Colonic mucosa (tissue), 4 donors: Measurements from ENCODE around the gene STARD3. TPM values are rescaled to one million over a fixed set of nuclear protein-coding genes. Genes with fewer than 3 reads are reported as not detected.
A peak's percentile ranks its signal among the peaks of the same experiment; 100 is the strongest.

Source experiments
- DNase-seq: peaks from one replicate; pipeline ENCODE4 v3.0.0-alpha.2; 2020
- H3K27ac ChIP-seq: fragments of 200-600 bp; one replicate; pipeline ENCODE4 v1.8.0; 2021
- H3K27me3 ChIP-seq: fragments of 200-600 bp; one replicate; pipeline ENCODE4 v1.8.0; 2021
- H3K36me3 ChIP-seq: fragments of 200-600 bp; one replicate; pipeline ENCODE4 v1.8.0; 2021
- H3K4me1 ChIP-seq: fragments of 200-600 bp; one replicate; pipeline ENCODE4 v1.8.0; 2021; ENCODE audit warnings: mild to moderate bottlenecking
- H3K4me3 ChIP-seq: fragments of 200-600 bp; one replicate; pipeline ENCODE4 v1.8.0; 2021
- H3K9ac ChIP-seq, 2 donors: one replicate each; pipeline ENCODE4 v1.7.0; 2013; ENCODE audit warnings: control low read depth in 2 of 2, low read depth in 2 of 2, low read length in 2 of 2
- H3K9me3 ChIP-seq: fragments of 200-600 bp; one replicate; pipeline ENCODE4 v1.8.0; 2021
- intact Hi-C: fragments of 100-400 bp; cut with DNase I; formaldehyde crosslinking; loops from one replicate; pipeline ENCODE4 v1.14.1; 2022
- total RNA-seq, 2 donors: library from RNA; stranded (reverse); fragmentation: NEBNext Ultra II Directional in 1 of 2; extraction: Animal tissue kit (Norgen Biotek cat#: 25700) in 1 of 2; gene quantifications; one replicate each; pipeline ENCODE4 v1.2.1, GENCODE V29; 2021
- TF ChIP-seq, protein P1 (sequence below): fragments of 200-600 bp; IDR thresholded peaks from one replicate; pipeline ENCODE4 v1.8.0; 2022; ENCODE audit warnings: antibody characterized with exemption, mild to moderate bottlenecking
- donor health status: healthy.
- donor health status: DM: no; HTN: no; CAD: no.
- donor health status: DM: no; HTN: no; CAD: no.

Gene STARD3
- total RNA-seq, 2 donors from 2014 or later = 30.0 to 41.3 TPM

- Histone ChIP-seq H3K4me1 (peaks cover 31% of the 10 kb centered on the region), H3K27ac (peak overlapping the region; percentile 72), H3K4me3 (no peak overlapping the region), H3K27me3 (no peaks in the 10 kb centered on the region), H3K36me3 (no peaks in the 10 kb centered on the region), H3K9ac (peak overlapping the region in 1 of 2 donors; percentile 93), H3K9me3 (no peaks in the 10 kb centered on the region)
- no peak for DNase-seq
- intact Hi-C loops = no loop called here
- TF ChIP-seq, protein P1, sequence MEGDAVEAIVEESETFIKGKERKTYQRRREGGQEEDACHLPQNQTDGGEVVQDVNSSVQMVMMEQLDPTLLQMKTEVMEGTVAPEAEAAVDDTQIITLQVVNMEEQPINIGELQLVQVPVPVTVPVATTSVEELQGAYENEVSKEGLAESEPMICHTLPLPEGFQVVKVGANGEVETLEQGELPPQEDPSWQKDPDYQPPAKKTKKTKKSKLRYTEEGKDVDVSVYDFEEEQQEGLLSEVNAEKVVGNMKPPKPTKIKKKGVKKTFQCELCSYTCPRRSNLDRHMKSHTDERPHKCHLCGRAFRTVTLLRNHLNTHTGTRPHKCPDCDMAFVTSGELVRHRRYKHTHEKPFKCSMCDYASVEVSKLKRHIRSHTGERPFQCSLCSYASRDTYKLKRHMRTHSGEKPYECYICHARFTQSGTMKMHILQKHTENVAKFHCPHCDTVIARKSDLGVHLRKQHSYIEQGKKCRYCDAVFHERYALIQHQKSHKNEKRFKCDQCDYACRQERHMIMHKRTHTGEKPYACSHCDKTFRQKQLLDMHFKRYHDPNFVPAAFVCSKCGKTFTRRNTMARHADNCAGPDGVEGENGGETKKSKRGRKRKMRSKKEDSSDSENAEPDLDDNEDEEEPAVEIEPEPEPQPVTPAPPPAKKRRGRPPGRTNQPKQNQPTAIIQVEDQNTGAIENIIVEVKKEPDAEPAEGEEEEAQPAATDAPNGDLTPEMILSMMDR = peak; percentile 70
Measured at GRCh38 chr17:39634384-39634871, 2.5 kb upstream of the STARD3 start.

DNA sequence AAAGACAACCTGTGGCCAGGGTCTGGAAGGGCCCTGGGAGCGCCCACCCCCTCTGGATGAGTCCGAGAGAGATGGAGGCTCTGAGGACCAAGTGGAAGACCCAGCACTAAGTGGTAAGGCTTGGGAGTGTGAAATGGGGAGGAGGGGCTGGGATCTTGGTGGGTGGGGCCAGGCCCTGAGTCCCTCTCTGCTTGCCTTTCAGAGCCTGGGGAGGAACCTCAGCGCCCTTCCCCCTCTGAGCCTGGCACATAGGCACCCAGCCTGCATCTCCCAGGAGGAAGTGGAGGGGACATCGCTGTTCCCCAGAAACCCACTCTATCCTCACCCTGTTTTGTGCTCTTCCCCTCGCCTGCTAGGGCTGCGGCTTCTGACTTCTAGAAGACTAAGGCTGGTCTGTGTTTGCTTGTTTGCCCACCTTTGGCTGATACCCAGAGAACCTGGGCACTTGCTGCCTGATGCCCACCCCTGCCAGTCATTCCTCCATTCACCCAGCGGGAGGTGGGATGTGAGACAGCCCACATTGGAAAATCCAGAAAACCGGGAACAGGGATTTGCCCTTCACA, 1.2 kb upstream of the STARD3 start:
- Histone ChIP-seq H3K4me1 (peaks cover 31% of the 10 kb centered on the region), H3K9me3 (no peaks in the 10 kb centered on the region), H3K4me3 (no peak overlapping the region), H3K36me3 (no peaks in the 10 kb centered on the region), H3K27ac (no peak overlapping the region), H3K9ac (peak overlapping the region in 1 of 2 donors; percentile 93), H3K27me3 (no peaks in the 10 kb centered on the region)
- TF ChIP-seq, protein P1 = no peak
- intact Hi-C loops = no loop called here
- no peak for DNase-seq

DNA sequence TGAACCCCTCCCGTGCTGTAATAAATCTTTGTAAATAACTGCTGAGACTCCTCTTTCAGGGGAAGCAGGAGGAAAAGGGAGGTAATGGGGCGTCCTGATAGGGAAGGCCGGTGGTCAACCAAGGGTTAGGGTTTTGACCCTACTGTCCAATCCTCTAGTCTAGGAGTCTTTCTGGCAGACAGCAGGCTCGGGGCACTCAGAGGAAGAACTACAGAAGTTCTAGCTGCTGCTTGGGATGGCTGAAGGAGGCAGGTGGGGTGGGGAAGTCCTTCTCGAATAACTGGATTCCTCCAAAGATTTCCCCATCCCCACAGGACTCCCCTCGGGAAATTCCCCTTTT, 387 bp upstream of the STARD3 start:
- H3K9ac ChIP-seq = peak overlapping the region; percentile 72 to 93
- TF ChIP-seq, protein P1 = no peak

GRCh38 chr17:39638317-39638716, 1.4 kb downstream of the STARD3 start:
- Histone ChIP-seq H3K36me3 (no peaks in the 10 kb centered on the region), H3K4me3 (peak overlapping the region; percentile 82), H3K9ac (no peak overlapping the region), H3K27me3 (no peaks in the 10 kb centered on the region), H3K4me1 (peaks cover 30% of the 10 kb centered on the region), H3K9me3 (no peaks in the 10 kb centered on the region), H3K27ac (no peak overlapping the region)
- TF ChIP-seq, protein P1 = no peak
- intact Hi-C loops = no loop called here
- no peak for DNase-seq

More for the DNA sequence above, 387 bp upstream of the STARD3 start:
- intact Hi-C loops = no loop called here
- Histone ChIP-seq H3K9me3 (no peaks in the 10 kb centered on the region), H3K4me3 (peak overlapping the region; percentile 82), H3K36me3 (no peaks in the 10 kb centered on the region), H3K27me3 (no peaks in the 10 kb centered on the region), H3K4me1 (peaks cover 31% of the 10 kb centered on the region), H3K27ac (peak overlapping the region; percentile 63)
- DNase-seq = no peak

DNA sequence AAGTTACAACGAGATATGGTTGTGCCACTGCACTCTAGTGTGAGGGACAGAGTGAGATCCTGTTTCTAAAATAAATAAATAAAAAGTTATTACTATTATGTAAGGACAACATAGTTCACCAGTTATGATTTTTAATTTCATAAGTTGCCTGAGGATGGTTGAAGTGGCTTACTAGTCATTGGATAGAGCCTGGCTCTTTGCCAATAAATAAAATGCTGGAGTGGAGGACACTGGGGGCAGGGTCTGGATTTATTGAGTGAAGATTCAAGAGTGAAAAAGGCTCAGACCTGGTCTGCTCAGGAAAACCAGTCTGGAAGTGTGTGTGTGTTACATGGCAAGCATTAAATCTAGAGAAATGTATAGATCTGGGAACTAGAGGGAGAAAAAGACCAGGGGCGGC, 2.1 kb downstream of the STARD3 start:
- Histone ChIP-seq H3K9me3 (no peaks in the 10 kb centered on the region), H3K4me1 (peaks cover 24% of the 10 kb centered on the region), H3K36me3 (no peaks in the 10 kb centered on the region), H3K27ac (no peak overlapping the region), H3K9ac (no peak overlapping the region), H3K4me3 (no peak overlapping the region), H3K27me3 (no peaks in the 10 kb centered on the region)
- TF ChIP-seq, protein P1 = no peak
- DNase-seq = no peak
- intact Hi-C loops = no loop called here
